Skin epidermis (tissue), 12 donors: ENCODE measurements around the gene ANKRD27.

ENCODE experiments used
- H3K27ac ChIP-seq, 21 experiments: fragments of 200-600 bp; sonication (generic) in 11 of 21; one replicate each; pipeline ENCODE4 v1.5.0; 2020; ENCODE audit warnings: mild to moderate bottlenecking in 3 of 21, inconsistent platforms in 2 of 21, moderate library complexity in 2 of 21
- H3K4me3 ChIP-seq, 7 experiments: fragments of 200-600 bp; sonication (generic) in 2 of 7; one replicate each; pipeline ENCODE4 v1.5.0; 2020; ENCODE audit warnings: inconsistent platforms in 2 of 7, mild to moderate bottlenecking in 2 of 7, moderate library complexity in 1 of 7

Gene ANKRD27

DNA sequence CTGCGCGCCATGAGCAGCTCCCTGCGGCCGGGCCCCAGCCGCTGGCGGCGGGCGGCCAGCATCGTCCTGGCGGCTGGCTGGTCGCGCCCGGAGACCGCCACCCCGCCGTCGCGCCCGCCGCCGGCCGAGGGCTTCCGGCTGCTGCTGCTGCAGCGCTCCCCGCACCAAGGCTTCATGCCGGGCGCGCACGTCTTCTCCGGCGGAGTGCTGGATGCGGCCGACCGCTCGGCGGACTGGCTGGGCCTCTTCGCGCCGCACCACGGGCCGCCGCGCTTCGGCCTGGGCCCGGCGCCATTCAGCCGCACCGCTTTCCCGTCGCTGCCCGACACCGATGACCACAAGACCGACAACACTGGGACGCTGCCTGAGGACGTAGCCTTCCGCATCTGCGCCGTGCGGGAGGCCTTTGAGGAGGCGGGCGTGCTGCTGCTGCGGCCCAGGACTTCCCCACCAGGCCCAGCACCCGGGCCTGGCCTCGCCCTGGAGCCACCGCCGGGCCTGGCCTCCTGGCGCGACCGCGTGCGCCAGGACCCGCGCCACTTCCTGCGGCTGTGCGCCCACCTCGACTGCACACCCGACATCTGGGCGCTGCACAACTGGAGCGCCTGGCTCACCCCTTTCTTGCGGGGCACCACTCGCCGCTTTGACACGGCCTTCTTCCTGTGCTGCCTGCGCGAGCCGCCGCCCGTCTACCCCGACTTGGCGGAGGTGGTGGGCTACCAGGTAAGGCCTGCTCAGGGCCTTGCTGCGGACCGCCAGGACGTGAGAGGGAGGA, 17.2 kb upstream of the ANKRD27 start:
- peak overlapping the region; percentile 48 to 95 (median 88) for H3K27ac ChIP-seq
- peak overlapping the region; percentile 61 to 86 (median 73) for H3K4me3 ChIP-seq

DNA sequence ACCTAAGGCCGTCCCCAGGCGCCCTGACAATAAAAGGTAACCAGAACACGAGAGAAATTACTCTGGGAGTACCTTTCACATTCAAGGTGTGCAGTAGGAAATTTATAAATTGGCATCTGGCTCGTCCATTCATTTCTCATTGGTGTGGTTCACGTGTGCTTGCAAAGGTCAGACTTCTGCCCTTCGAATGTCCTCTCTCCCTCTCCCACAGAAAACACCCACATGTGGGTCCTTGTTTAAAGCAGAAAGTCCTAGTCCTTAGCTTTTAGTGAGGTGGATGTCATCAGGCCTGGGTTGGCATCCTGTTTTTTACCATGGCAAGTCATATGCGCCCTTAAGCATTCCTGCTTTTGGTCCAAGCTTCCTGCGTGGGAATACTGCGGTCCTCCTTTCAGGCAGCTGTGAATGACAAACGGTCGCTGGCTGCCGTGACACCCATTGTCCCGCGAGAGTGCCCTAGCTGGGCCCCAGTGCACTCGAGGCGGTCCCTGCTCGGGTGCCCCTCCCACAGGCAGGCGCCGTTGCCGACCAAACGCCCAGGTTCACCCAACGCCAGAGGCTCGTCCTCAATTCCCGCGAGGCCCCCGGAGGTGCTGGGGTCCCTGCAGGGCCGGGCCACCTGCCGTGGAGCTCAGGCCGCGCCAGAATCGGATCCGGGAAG, 16.4 kb upstream of the ANKRD27 start, which contains the start of gene NUDT19:
NUDT19 (plus strand) TSS at position 531 of the 661 bp plus-strand sequence. CDS start 140 bp downstream, outside the sequence.
- Histone ChIP-seq H3K27ac (peak within 1 kb of the TSS; percentile 48 to 95 (median 88)), H3K4me3 (peak within 1 kb of the TSS; percentile 61 to 86 (median 73))

DNA sequence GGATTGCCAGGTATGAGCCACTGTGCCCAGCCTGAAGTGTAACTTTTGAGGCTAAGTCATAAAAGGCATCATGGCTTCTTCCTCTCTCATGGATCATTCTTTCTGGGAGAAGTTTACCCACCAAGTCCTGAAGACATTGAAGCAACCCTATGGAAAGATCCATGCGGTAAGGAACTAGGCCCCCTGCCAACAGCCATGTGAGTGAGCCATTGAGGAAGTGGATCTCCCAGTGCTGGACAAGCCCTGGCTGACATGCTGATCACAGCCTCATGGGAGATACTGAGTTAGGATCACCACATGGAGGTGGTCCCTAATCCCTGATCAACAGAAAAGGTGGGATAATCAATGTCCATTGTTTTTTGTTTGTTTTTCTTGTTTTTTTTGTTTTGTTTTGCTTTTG, 13.3 kb upstream of the ANKRD27 start:
- no peak overlapping the region for H3K27ac ChIP-seq
- no peak overlapping the region for H3K4me3 ChIP-seq

DNA sequence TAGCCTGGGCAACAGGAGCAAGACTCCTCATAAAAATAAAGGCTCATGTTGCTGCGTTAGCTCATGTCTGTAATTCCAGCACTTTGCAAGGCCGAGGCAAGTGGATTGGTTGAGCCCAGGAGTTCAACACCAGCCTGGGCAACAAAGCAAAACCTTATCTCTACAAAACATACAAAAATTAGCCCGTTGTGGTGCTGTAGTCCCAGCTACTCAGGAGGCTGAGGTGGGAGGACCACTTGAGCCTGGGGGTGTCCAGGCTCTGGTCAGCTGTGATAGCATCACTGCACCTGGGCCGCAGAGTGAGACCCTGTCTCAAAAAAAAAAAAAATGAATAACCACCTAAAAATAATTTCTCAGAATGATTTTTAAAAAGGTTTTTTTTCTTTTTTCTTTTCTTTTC, 12.7 kb upstream of the ANKRD27 start:
- H3K4me3 ChIP-seq: no peak overlapping the region
- H3K27ac ChIP-seq: no peak overlapping the region

DNA sequence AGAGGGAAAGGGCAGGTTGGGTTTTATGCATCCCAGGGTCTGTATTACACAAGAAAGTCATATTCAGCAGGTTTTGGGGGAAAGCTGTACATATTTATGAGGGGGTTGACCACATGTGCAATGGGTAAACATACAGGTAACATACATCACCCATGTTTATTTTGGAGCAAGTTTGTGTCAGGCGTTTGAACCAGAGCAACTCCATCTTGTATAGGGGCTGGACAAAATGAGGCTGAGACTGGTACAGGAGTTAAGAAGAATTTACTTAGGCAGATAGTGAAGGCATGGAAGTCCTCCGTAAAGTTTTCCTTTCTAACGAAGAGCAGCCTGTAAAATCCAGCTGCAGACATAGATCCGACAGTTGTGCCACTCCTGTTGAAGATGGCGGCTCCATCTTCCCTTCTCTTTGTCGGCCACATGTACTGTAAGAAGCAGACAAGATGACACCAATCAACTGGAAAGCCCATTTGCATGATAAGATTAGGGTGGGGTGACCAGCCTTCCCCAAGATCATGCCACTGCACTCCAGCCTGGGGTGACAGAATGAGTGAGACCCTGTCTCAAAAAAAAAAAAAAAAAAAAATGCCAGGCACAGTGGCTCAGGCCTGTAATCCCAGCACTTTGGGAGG, 12.0 kb upstream of the ANKRD27 start:
- Histone ChIP-seq H3K27ac (no peak overlapping the region), H3K4me3 (no peak overlapping the region)

DNA sequence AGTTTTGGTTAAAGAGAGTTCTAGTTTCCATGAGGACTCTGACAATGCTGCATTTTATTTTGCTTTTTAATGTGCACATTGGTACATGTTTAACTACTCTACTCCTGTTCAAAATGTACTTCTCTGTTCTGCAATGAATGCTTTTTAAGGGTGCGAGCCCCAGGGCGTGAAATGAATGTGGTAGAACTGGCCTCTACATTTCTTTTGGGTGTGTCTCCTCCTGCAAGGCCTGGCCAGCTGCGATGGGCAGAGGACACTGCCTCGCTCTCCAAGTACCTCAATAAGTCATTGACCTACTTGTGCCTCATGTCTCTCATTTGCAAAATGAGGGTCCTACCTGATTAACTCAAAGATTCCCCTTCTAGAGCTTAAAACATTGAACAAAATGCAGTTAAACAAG, 7.3 kb upstream of the ANKRD27 start:
- Histone ChIP-seq H3K4me3 (no peak overlapping the region), H3K27ac (no peak overlapping the region)

DNA sequence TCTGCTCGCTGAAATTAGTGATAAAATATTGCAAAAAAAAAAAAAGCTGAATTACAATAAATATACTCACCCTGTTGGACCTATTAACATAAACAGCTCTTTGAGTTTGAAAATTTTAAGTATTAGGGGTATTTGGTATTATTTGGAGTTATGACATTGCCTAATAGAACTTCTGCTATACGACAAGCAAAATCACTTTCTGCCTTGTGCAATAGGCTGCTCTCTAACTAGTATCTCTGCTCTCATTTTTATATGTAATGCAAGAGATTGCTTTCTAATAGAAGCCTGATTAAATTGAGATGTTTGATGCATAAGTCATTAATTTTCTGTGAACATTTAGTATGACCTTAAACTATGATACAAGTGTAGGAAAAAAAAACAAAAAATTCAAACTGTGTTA, 6.0 kb upstream of the ANKRD27 start:
- H3K4me3 ChIP-seq: no peak overlapping the region
- H3K27ac ChIP-seq: no peak overlapping the region

DNA sequence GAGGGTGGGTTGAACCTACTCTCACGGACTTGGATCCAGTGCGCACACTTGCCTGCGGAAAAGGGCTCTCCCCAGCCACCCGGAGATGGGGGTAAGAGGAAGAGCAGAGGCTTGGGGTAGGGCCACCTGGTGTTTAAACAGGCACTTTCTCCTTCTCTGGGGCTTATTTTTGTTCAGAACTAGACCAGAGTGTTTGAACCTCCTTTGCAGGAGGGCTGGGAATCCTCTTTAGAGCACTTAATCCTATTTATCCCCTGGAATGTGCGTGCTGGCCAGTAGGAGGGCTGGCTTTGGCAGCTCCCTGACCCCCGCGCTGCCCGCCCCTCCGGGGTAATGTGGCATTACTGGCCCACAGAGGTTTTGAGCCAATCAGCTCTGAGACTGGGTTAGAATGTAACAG, 2.7 kb upstream of the ANKRD27 start:
- Histone ChIP-seq H3K4me3 (no peak overlapping the region), H3K27ac (no peak overlapping the region)

DNA sequence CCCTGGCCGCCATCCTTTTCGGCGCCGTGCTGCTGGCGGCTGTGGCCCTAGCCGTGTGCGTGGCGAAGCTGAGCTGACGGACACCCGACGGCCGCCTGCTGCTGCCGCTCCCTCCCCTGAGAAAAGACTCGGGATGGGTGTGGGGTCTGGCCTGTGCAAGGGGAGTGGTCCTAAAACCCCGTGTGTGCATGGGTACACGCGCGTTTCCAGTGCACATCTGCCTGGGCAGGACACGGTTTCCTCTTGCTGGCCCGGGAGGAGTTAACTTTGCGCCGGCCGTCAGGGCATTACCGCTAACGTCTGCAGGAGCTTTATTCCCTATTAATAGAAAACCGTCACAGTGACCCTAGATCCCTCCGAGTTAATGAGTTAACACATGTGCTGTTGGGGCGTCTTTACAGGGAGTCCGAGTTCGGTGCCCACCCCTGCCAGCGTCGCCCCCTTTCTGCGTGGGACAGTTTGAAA, 1.9 kb upstream of the ANKRD27 start:
- Histone ChIP-seq H3K4me3 (peak overlapping the region in 3 of 7 experiments; percentile 62 to 100 (median 99)), H3K27ac (no peak overlapping the region)

DNA sequence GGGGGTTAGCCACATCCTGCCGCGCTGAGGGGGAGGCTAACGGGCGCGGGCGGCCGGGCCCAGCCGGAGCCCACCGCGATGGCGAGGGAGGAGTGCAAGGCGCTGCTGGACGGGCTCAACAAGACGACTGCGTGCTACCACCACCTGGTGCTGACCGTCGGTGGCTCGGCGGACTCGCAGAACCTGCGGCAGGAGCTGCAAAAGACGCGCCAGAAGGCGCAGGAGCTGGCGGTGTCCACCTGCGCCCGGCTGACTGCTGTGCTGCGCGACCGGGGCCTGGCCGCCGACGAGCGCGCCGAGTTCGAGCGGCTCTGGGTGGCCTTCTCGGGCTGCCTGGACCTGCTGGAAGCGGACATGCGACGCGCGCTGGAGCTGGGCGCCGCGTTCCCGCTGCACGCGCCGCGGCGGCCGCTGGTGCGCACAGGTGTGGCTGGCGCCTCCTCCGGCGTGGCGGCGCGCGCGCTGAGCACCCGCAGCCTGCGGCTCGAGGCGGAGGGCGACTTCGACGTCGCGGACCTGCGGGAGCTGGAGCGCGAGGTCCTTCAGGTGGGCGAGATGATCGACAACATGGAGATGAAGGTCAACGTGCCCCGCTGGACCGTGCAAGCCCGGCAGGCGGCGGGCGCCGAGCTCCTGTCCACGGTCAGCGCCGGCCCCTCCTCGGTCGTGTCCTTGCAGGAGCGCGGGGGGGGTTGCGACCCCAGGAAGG, 1.4 kb upstream of the ANKRD27 start:
- Histone ChIP-seq H3K4me3 (peak overlapping the region; percentile 62 to 100 (median 99)), H3K27ac (peak overlapping the region in 1 of 21 experiments; percentile 86)

DNA sequence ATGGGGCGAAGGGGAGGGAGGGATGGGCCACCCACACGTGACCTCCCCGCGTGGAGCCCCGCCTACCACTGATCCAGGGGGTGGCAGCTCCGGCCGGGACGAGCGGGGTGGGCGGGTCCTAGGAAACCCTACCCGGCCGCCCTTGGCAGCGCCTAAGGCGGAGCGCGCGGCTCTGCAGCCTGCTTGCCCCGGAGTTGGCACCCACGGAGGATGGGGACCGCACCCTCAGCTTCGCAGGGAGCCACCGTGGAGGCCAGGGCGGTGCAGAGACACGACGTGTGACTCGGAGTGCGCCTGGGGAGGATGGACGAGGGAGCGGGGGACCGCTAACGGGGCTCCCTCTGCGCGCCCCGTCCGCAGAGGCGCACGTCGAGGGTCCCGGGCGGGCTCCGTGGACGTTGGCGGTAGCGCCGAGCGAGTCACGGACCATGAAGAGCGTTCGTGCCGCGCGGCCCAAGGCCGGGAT, 773 bp upstream of the ANKRD27 start, which contains the start of gene RGS9BP:
RGS9BP (plus strand) TSS at position 129 of the 466 bp plus-strand sequence. CDS start 416 bp downstream, outside the sequence.
- H3K4me3 ChIP-seq: peak within 1 kb of the TSS; percentile 62 to 100 (median 99)
- H3K27ac ChIP-seq: peak within 1 kb of the TSS in 20 of 21 experiments; percentile 49 to 86 (median 80)

DNA sequence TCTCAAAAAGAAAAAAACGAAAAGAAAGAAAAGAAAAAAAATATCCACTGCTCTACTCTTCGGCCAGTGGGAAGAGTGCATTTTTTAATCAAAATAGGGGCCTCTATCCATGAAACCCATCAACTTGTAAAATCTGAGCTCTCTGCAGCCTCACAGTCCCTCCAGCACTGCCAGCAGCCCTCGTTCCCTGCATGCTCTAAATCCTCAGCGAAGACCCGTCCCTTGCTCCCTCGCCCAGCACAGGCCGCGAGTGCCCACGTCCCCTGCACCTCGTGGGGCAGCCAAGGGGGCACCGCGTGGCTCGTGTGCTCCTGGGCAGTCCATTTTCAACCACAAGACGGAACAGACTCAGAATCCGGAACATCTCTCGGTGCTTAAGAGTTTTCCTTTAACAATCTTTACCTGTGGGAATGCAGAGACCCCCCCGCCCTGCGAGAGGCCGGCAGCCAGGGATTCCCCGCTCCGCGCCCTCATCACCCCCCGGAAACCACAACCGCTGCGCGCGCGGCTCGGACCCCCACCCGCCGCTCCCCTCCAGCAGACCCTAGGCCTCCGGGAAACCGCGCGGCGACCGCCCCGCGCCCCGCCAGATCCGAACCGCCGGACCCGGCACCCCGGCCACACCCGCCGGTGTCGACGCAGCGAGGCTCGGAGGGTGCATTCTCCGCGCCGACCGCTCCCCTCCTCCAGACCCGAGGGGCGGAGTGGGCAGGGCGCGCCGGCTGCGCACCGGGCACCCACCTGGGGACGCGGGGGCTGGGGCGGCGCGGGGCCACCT, 638 bp downstream of the ANKRD27 start:
- Histone ChIP-seq H3K4me3 (peak overlapping the region; percentile 62 to 100 (median 99)), H3K27ac (peak overlapping the region in 20 of 21 experiments; percentile 49 to 86 (median 80))

DNA sequence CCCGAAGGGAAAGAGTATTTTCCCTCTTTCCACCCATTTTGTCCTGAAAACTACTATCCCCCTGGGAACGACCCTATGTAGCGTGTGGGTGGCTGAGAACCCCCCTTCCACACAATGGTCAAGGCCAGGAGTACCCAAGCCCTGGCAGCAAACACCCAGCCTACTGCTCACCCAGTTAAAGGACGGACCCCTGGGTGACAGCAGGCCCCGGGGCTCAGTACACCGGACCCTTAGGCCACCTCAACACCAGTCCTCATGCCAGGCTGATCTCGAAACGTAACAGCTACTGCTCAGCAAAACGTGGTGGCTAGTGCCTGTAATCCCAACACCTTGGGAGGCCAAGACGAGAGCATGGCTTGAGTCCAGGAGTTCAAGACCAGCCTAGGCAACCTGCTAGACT, 1.4 kb downstream of the ANKRD27 start:
- no peak overlapping the region for H3K27ac ChIP-seq
- H3K4me3 ChIP-seq: peak overlapping the region in 1 of 7 experiments; percentile 100

DNA sequence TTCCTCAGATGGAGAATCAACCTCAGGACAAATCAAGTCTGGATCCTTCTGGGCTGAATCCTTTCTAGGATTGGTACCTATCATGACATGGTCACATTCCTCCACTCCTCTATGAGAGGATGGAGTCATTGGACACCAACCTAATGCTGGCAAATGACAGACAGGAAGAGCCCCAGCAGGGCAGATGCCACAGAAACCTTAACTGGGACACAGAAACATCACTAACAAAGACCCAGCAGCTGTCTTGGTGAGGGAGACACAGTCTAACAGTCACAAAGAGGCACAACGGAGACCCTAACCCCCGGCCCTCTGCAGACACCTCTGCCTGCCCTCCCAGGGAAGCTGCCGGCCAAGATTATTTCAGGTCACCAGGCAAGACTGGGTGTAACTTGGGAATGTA, 2.1 kb downstream of the ANKRD27 start:
- no peak overlapping the region for H3K27ac ChIP-seq
- no peak overlapping the region for H3K4me3 ChIP-seq

DNA sequence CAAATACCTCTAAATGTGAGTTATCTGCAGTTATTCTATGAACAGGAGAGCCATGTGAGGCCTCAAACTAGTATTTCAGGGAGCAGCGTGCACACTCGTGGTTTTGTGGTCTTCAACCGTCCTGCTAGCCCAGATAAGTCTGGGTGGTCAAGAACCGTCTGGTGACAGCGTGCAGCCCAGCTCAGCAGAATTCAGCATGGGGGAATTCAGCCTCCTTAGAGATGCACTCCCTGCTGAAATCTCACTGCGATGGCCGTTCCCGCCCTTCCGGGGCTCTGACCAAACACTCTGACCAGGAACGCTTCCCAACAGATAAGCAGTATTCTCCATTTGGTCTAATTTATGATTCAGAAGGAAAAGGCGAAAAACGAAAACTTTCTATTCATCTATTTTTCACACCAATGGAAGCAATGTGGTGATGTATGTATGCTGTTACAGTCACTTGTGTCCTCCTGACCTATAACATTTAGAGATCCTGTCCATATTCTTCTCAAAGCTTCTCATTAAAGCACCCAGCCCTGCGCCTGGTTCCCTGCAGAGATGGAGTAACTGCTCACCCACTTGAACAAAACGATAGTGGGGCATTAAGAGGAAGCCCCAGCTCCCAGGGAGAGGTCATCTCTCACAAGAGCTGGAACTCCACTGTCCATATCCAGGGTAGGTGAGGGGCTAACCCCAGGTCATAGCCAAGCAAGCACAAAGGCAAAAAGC, 2.9 kb downstream of the ANKRD27 start:
- Histone ChIP-seq H3K27ac (no peak overlapping the region), H3K4me3 (no peak overlapping the region)

DNA sequence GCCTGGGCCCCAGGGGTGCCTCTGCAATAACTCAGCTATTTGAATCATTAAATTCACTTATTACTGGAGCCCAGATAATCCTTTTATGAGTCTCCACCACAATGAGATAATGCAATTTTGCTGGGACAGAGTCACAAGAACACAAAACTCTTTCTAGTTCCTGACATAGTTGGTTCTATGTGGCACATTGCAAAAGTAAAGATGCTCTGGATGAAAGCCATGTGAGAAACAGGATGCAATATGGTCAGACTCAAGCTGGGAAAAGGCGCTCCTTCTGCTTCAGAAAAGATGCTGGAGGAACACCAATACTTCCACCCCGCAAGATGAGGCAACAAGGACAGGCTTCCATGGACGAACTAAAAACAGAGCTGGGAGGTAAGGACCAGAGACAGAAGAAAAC, 5.7 kb downstream of the ANKRD27 start:
- Histone ChIP-seq H3K27ac (no peak overlapping the region), H3K4me3 (no peak overlapping the region)

DNA sequence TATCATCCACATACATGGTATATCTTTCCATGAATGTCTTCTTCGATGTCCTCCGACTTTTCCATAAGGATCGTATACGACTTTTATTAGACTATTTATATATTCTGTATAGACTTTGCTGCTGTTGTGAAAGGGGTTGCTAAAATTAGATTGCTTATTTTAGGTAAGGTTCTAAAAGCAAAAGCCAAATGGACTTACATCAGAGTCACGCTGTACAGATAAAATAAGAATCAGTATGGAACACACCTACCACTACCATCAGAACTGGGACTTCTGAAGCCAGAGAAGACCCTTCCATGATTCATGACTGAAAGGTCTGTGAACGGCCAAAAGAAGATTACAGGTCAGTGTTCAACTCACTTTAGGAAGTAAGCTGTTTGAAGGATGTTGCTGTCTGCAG, 8.9 kb downstream of the ANKRD27 start:
- no peak overlapping the region for H3K27ac ChIP-seq
- H3K4me3 ChIP-seq: no peak overlapping the region

DNA sequence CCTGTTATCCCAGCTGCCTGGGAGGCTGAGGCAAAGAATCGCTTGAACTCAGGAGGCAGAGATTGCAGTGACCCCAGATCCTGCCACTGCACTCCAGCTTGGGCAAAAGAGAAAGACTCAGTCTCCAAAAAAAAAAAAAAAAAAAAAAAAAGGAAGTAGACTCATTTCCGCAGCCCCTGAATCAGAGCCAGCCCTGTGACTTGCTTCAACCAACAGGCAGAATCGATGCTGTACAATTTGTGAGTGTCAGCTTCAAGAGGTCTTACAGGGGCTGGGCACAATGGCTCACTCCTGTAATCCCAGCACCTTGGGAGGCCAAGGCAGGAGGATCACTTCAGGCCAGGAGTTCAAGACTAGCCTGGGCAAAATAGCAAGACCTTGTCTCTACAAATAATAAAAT, 12.8 kb downstream of the ANKRD27 start:
- no peak overlapping the region for H3K27ac ChIP-seq
- no peak overlapping the region for H3K4me3 ChIP-seq
